ENCODE data around the gene NALF2. TPM values are rescaled to one million over a fixed set of nuclear protein-coding genes. Genes with fewer than 3 reads are reported as not detected.
A peak's percentile ranks its signal among the peaks of the same experiment; 100 is the strongest.

NALF2 gene
- total RNA-seq, 4 donors from 2014 or later: 0.35 to 0.58 TPM; not detected in 2

- Histone ChIP-seq H3K4me1 (no peaks in the 10 kb centered on the region), H3K9me3 (no peaks in the 10 kb centered on the region), H3K36me3 (no peaks in the 10 kb centered on the region), H3K4me3 (no peak overlapping the region), H3K27me3 (peaks cover 0 to 8% of the 10 kb centered on the region in 2 donors), H3K27ac (no peak overlapping the region)
- no peak for DNase-seq
- TF ChIP-seq POLR2A (IDR thresholded peaks at IDR 0.05) (no peak), CTCF (IDR thresholded peaks at IDR 0.05) (peak; percentile 19 to 33 (median 30))
- intact Hi-C loops (cut with DNase I; ENCODE audit: low total_unique reads): no loop called here
Measured at GRCh38 chrX:69493193-69493592, 10.9 kb upstream of the NALF2 start.

DNA sequence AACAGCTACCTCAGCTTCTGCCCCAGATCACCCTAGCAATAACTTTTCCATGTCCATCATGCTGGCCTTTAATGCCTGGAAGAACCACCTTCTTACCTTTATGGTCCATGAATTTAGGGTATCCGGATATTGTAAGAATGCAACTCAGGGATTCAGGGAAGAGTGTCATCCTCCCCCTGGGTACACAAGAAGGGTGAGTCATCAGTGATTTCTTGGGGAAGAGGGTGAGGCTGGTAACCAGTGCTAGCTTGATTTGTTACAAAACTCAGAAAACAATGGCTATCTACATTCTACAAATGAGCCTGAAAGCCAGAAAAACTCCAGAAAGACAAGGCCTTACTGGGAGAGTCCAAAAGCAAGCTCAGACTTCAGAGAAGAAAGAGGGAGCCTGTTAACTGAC lies 10.4 kb upstream of the NALF2 start:
- no peak overlapping the region for H3K4me3 ChIP-seq
- TF ChIP-seq POLR2A (IDR thresholded peaks at IDR 0.05) (no peak), CTCF (IDR thresholded peaks at IDR 0.05) (no peak)
- H3K27ac ChIP-seq: no peak overlapping the region
- no peaks in the 10 kb centered on the region for H3K36me3 ChIP-seq
- intact Hi-C loops (cut with DNase I; ENCODE audit: low total_unique reads): no loop called here
- no peaks in the 10 kb centered on the region for H3K4me1 ChIP-seq
- H3K27me3 ChIP-seq: peaks cover 0 to 7% of the 10 kb centered on the region in 2 donors
- no peak for DNase-seq
- H3K9me3 ChIP-seq: no peaks in the 10 kb centered on the region

DNA sequence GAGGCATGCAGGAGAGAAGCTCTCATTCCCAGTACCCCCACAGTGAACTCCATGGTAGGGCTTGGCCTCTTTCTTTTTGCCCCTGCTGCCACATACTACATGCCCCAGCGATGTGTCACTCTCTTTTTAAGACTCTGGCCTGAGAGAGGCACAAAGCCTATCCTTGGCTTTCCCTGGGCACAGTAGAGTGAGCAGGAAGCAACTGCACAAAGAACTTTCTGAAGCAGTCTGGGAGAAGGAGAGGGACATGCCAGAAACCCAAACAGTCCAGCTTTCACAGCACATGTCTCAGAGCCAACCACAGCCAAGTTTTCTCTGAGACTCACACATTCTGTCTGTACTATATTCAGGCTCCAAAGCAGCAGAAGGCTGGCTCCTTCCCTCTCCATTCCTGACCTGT lies 7.9 kb upstream of the NALF2 start:
- no peak for DNase-seq
- Histone ChIP-seq H3K4me1 (no peaks in the 10 kb centered on the region), H3K27ac (no peak overlapping the region), H3K4me3 (no peak overlapping the region), H3K36me3 (no peaks in the 10 kb centered on the region), H3K27me3 (no peaks in the 10 kb centered on the region), H3K9me3 (no peaks in the 10 kb centered on the region)
- intact Hi-C loops (cut with DNase I; ENCODE audit: low total_unique reads): no loop called here
- no peak for TF ChIP-seq CTCF (IDR thresholded peaks at IDR 0.05)
- TF ChIP-seq POLR2A (IDR thresholded peaks at IDR 0.05): no peak

DNA sequence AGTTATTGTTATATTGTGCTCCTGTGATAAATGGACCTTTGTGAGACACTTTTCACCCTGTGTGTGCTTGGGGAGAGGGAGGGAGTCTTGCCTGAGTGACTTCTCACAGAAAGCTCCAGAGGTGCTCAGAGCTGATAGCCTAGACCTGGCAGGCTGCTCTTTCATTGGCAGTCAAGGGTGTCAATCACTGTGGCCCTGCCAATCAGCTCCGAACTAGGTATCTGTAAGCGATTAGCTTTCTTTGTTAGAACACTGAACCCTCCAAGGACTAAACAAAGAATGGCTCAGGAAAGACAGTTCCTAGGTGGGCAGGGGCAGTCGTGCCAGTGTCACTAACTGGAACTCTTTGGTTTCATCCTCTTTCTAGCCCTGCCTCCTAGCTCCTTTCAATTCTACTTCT lies 2.7 kb upstream of the NALF2 start:
- intact Hi-C loops (cut with DNase I; ENCODE audit: low total_unique reads): no loop called here
- Histone ChIP-seq H3K4me3 (no peak overlapping the region), H3K36me3 (no peaks in the 10 kb centered on the region), H3K9me3 (no peaks in the 10 kb centered on the region), H3K27me3 (peaks cover 0 to 3% of the 10 kb centered on the region in 2 donors), H3K27ac (no peak overlapping the region), H3K4me1 (no peaks in the 10 kb centered on the region)
- no peak for DNase-seq
- no peak for TF ChIP-seq CTCF (IDR thresholded peaks at IDR 0.05)
- no peak for TF ChIP-seq POLR2A (IDR thresholded peaks at IDR 0.05)

DNA sequence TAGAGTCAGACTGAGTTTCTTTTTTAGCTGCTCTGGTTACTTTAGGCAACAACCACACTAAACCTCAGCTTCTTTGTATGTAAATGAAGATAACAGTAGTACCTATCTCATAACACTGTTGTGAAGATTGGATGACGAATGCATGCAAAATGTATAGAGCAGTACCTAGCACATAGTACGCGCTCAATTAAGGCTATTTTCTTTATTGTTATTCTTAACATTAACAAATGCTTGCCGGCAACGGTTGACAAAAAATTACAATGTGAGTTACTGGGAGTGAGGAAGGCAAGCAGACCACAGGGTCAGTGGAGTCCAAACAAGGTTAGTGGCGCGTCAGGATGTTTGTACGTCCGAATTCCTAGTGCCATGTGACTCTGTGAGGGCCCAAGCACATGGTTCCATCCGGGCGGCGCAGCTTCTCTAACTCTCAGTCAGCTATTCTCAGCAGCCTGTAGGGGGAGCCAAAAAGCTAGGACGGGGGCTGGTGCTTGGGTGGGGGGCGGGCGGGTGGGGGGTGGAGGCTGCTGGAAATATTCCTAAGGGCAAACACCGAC lies 821 bp upstream of the NALF2 start:
- peaks cover 0 to 9% of the 10 kb centered on the region in 2 donors for H3K27me3 ChIP-seq
- H3K27ac ChIP-seq: no peak overlapping the region
- no peaks in the 10 kb centered on the region for H3K9me3 ChIP-seq
- TF ChIP-seq CTCF (IDR thresholded peaks at IDR 0.05) (no peak), POLR2A (IDR thresholded peaks at IDR 0.05) (no peak)
- DNase-seq: no peak
- no peak overlapping the region for H3K4me3 ChIP-seq
- H3K4me1 ChIP-seq: no peaks in the 10 kb centered on the region
- no peaks in the 10 kb centered on the region for H3K36me3 ChIP-seq
- intact Hi-C loops (cut with DNase I; ENCODE audit: low total_unique reads): no loop called here

All from uterus (tissue), 4 donors.